PC-3 (cell line): ENCODE data around the gene PCDHAC2. TPM values are rescaled to one million over a fixed set of nuclear protein-coding genes. Genes with fewer than 3 reads are reported as not detected.

ENCODE experiments used
- ATAC-seq: fragments of 200-7000 bp; cut with Tn5 transposase; 2 replicates; pipeline ENCODE4 v1.9.1; 2020; ENCODE audit warnings: mild to moderate bottlenecking, moderate library complexity
- BruUV-seq: library from RNA; stranded (reverse); fragments of 400-500 nt; replicated peaks from 2 replicates; lab custom pipeline; 2021; lab: Mats Ljungman, UMichigan
- CTCF ChIA-PET: fragments of 300-600 bp; sonication (Branson Sonifier 250); formaldehyde crosslinking; loops from one replicate; lab custom pipeline; 2022; ENCODE audit warnings: antibody characterized with exemption; lab: Charles Lee
- POLR2A ChIA-PET: fragments of 300-600 bp; sonication (Branson Sonifier 250); formaldehyde crosslinking; loops from one replicate; lab custom pipeline; 2022; ENCODE audit warnings: antibody characterized with exemption; ENCODE audit not compliant: unreplicated experiment; lab: Charles Lee
- DNase-seq: peaks from one replicate; pipeline ENCODE4 v3.0.0-alpha.2; 2015
- H2AFZ ChIP-seq: fragments of 300-600 bp; sonication (generic); 2 replicates; pipeline ENCODE4 v1.6.0; 2016; ENCODE audit warnings: antibody characterized with exemption, low read length
- H3F3A ChIP-seq: fragments of 300-600 bp; sonication (generic); one replicate; pipeline ENCODE4 v1.6.0; 2017; ENCODE audit warnings: antibody characterized with exemption, low read length, control low read depth, mild to moderate bottlenecking; ENCODE audit not compliant: unreplicated experiment
- H3K27ac ChIP-seq: fragments of 300-600 bp; sonication (generic); 2 replicates; pipeline ENCODE4 v1.5.1; 2016; ENCODE audit warnings: mild to moderate bottlenecking, low read length
- H3K27me3 ChIP-seq: fragments of 300-600 bp; sonication (generic); 2 replicates; pipeline ENCODE4 v1.6.1; 2016; ENCODE audit warnings: low read length, mixed read lengths
- H3K36me3 ChIP-seq: fragments of 300-600 bp; sonication (generic); 2 replicates; pipeline ENCODE4 v1.6.1; 2016; ENCODE audit warnings: low read depth, mixed run types, low read length, mixed read lengths
- H3K4me1 ChIP-seq: fragments of 300-600 bp; sonication (generic); 2 replicates; pipeline ENCODE4 v1.5.1; 2016; ENCODE audit warnings: low read length; ENCODE audit not compliant: insufficient read depth
- H3K4me2 ChIP-seq: fragments of 300-600 bp; sonication (generic); 2 replicates; pipeline ENCODE4 v1.6.0; 2016; ENCODE audit warnings: low read length
- H3K4me3 ChIP-seq: fragments of 300-600 bp; sonication (generic); 2 replicates; pipeline ENCODE4 v1.5.1; 2016; ENCODE audit warnings: mild to moderate bottlenecking, low read length, mixed read lengths
- H3K79me2 ChIP-seq: fragments of 300-600 bp; sonication (generic); 2 replicates; pipeline ENCODE4 v1.6.1; 2017; ENCODE audit warnings: low read length, mixed read lengths
- H3K9ac ChIP-seq: fragments of 300-600 bp; sonication (generic); 2 replicates; pipeline ENCODE4 v1.6.0; 2016; ENCODE audit warnings: mild to moderate bottlenecking, low read length
- H3K9me2 ChIP-seq: fragments of 300-600 bp; sonication (generic); replicated peaks from 2 replicates; pipeline ENCODE4 v1.6.1; 2016; ENCODE audit warnings: mixed run types, low read length, mixed read lengths
- H3K9me3 ChIP-seq: fragments of 300-600 bp; sonication (generic); 2 replicates; pipeline ENCODE4 v1.6.1; 2016; ENCODE audit warnings: low read length, mixed read lengths
- H4K20me1 ChIP-seq: fragments of 300-600 bp; sonication (generic); 2 replicates; pipeline ENCODE4 v1.6.1; 2016; ENCODE audit warnings: low read length, mixed read lengths
- EZH2 ChIP-seq: fragments of 300-600 bp; sonication (generic); IDR thresholded peaks from one replicate; pipeline ENCODE4 v1.6.1; 2017; ENCODE audit warnings: antibody characterized with exemption, mild to moderate bottlenecking, low read length; ENCODE audit not compliant: unreplicated experiment
- EZH2phosphoT487 ChIP-seq: fragments of 300-600 bp; sonication (generic); IDR thresholded peaks from 2 replicates; pipeline ENCODE4 v1.6.1; 2018; ENCODE audit warnings: mild to moderate bottlenecking, antibody characterized with exemption, low read length, borderline replicate concordance
- intact Hi-C: fragments of 100-400 bp; cut with micrococcal nuclease; formaldehyde crosslinking; loops from 2 replicates; pipeline ENCODE4 v1.9.0; 2023
- total RNA-seq: library from RNA; depleted of rRNA; stranded (reverse); fragments of >200 nt; gene quantifications from 2 replicates; pipeline ENCODE4 v1.2.3, GENCODE V29; 2014; rRNA removed
- TF ChIP-seq, protein P1 (sequence below): fragments of 300-600 bp; sonication (generic); conservative IDR thresholded peaks from 2 replicates; pipeline ENCODE4 v1.5.1; 2017; ENCODE audit warnings: antibody characterized with exemption, low read depth, mild to moderate bottlenecking, low read length

PCDHAC2 gene
- total RNA-seq, 1 experiment from 2014 or later: 4.2 TPM

DNA sequence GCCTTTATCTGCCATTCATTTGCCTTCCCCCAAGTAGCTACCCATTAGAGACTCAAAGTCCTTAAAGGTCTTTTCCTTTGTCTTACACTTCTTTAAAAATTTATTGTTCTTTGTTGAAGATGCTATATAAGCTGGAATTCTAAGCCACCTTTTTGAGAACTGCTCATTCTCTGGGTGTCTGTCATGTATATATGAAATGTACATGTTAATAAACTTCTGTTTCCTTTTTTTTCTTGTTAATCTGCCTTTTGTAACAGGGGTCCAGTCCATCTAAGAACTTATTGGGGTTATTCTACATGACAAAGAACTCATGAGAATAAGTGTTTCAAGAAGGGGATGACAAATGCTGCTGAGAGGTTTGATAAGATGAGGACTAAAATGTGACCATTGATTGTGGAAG, 41.5 kb downstream of the PCDHAC2 start:
- H3K9me3 ChIP-seq: no peaks in the 10 kb centered on the region
- H3K4me2 ChIP-seq: no peak overlapping the region
- no peak overlapping the region for H3K4me3 ChIP-seq
- intact Hi-C loops: no loop called here
- no peak overlapping the region for H2AFZ ChIP-seq
- no peak for ATAC-seq
- H4K20me1 ChIP-seq: no peaks in the 10 kb centered on the region
- no peak for TF ChIP-seq EZH2
- TF ChIP-seq, protein P1, sequence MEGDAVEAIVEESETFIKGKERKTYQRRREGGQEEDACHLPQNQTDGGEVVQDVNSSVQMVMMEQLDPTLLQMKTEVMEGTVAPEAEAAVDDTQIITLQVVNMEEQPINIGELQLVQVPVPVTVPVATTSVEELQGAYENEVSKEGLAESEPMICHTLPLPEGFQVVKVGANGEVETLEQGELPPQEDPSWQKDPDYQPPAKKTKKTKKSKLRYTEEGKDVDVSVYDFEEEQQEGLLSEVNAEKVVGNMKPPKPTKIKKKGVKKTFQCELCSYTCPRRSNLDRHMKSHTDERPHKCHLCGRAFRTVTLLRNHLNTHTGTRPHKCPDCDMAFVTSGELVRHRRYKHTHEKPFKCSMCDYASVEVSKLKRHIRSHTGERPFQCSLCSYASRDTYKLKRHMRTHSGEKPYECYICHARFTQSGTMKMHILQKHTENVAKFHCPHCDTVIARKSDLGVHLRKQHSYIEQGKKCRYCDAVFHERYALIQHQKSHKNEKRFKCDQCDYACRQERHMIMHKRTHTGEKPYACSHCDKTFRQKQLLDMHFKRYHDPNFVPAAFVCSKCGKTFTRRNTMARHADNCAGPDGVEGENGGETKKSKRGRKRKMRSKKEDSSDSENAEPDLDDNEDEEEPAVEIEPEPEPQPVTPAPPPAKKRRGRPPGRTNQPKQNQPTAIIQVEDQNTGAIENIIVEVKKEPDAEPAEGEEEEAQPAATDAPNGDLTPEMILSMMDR: no peak
- no peak for DNase-seq
- H3K9ac ChIP-seq: no peak overlapping the region
- peaks cover 6% of the 10 kb centered on the region for H3F3A ChIP-seq
- no peak overlapping the region for H3K27ac ChIP-seq
- no peaks in the 10 kb centered on the region for H3K27me3 ChIP-seq
- no peaks in the 10 kb centered on the region for H3K79me2 ChIP-seq
- H3K36me3 ChIP-seq: no peaks in the 10 kb centered on the region; the same call in 1 of the 2 replicates
- ChIA-PET CTCF (no interaction called here), POLR2A (no interaction called here)
- H3K9me2 ChIP-seq: no peaks in the 10 kb centered on the region
- BruUV-seq: no TSS peak
- H3K4me1 ChIP-seq: peaks cover 21% of the 10 kb centered on the region

DNA sequence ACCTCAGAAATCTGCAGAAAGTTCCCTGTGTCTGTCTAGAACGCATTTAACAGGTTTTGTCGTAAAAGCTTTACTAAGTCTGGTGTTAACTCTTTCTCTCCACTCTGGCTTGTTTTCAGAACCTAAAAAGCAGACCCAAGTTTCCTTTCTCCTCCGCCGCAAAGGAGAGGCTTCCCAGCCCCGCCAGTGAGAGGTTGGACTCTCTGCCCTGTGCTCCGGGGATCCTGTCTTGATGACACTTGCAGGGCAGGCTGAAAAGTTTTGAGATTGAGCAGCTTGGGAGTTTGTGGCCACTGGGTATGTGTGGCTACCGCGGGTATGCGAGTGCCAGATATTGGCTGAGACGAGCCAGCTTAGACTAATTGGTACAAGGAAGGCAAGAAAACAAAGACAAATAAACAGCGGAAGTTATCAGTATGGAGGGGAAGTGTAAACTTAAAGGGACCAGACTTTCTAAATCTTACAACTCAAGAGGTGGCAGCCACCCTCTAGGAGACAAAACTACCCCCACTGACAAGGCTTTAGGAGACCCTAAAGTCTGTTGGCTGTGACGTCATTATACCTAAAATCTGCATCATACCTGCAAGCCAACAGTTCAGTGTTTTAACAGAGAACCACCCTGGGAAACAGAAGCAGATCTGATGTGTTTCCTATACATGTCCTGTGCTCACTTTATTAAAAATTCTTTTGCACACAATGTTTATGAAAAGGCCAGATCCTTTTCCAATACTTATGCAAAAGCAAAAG, 43.9 kb downstream of the PCDHAC2 start:
- Histone ChIP-seq H3K4me3 (no peak overlapping the region), H3K79me2 (no peaks in the 10 kb centered on the region), H3K4me2 (no peak overlapping the region), H3K27me3 (no peaks in the 10 kb centered on the region), H3K9me3 (no peaks in the 10 kb centered on the region), H3K9me2 (no peaks in the 10 kb centered on the region), H2AFZ (no peak overlapping the region), H3K27ac (no peak overlapping the region), H4K20me1 (no peaks in the 10 kb centered on the region), H3K36me3 (no peaks in the 10 kb centered on the region; the same call in 1 of the 2 replicates), H3F3A (no peaks in the 10 kb centered on the region), H3K9ac (no peak overlapping the region), H3K4me1 (peaks cover 6% of the 10 kb centered on the region; the same call in 1 of the 2 replicates)
- TF ChIP-seq EZH2: no peak
- TF ChIP-seq EZH2phosphoT487: no peak
- TF ChIP-seq, protein P1: no peak
- BruUV-seq: TSS peak; percentile 21
- ATAC-seq (no peak), DNase-seq (no peak)
- intact Hi-C loops: no loop called here
- ChIA-PET CTCF (no interaction called here), POLR2A (interaction anchor here (0.6 kb wide), 1 partner anchor 44 kb away, joined by 4 read pairs; the partner anchor contains the start of gene PCDHAC2)

DNA sequence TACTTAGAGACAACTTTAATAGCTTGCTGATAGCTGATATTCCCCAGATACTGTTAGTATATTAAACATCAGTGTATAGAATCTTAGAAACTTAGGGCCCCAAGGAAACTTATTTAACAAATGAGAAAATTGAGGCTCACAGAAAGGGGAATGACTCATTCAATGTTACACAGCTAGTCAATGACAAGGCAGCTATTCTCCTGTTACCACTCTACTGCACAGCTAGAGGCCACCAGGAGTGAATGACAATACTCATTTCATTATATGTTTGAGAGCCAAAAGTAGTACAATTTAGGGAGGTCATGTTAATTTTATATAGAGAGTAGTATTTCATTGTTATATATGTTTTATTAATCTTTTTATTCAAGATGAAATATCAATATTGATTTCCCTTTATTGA, 51.7 kb downstream of the PCDHAC2 start:
- CTCF ChIA-PET: no interaction called here
- TF ChIP-seq EZH2: no peak
- peak; percentile 59 for ATAC-seq

More for the DNA sequence above, 51.7 kb downstream of the PCDHAC2 start:
- no peaks in the 10 kb centered on the region for H3K79me2 ChIP-seq
- no peak overlapping the region for H3K27ac ChIP-seq
- H3K9ac ChIP-seq: no peak overlapping the region
- 0 out of 2 replicates have a peak, but pooled peaks cover 5% of the 10 kb centered on the region for H3K4me1 ChIP-seq
- no peak overlapping the region for H3K4me2 ChIP-seq
- BruUV-seq: no TSS peak
- H3K27me3 ChIP-seq: no peaks in the 10 kb centered on the region
- H3K36me3 ChIP-seq: no peaks in the 10 kb centered on the region
- H4K20me1 ChIP-seq: no peaks in the 10 kb centered on the region
- H2AFZ ChIP-seq: no peak overlapping the region
- peak; percentile 19 for DNase-seq
- H3F3A ChIP-seq: no peaks in the 10 kb centered on the region
- no peak overlapping the region for H3K4me3 ChIP-seq
- intact Hi-C loops: no loop called here
- no peaks in the 10 kb centered on the region for H3K9me2 ChIP-seq
- POLR2A ChIA-PET: no interaction called here
- no peaks in the 10 kb centered on the region for H3K9me3 ChIP-seq

Other genes starting within 250 kb of the PCDHAC2 start
- not detected in 2 replicates for gene PCDHA1, start 180.3 kb upstream of the PCDHAC2 start, total RNA-seq
- gene PCDHA2, start 171.6 kb upstream of the PCDHAC2 start, total RNA-seq: not detected in 2 replicates
- gene PCDHA3, start 165.4 kb upstream of the PCDHAC2 start, total RNA-seq: not detected in 2 replicates
- gene PCDHA4, start 159.4 kb upstream of the PCDHAC2 start, total RNA-seq: 1.5 and 1.6 TPM in 2 replicates
- 1.3 and 1.5 TPM in 2 replicates for gene PCDHA5, start 144.9 kb upstream of the PCDHAC2 start, total RNA-seq
- gene PCDHA6, start 138.5 kb upstream of the PCDHAC2 start, total RNA-seq: 0.22 and 0.35 TPM in 2 replicates
- 0.26 and 0.52 TPM in 2 replicates for gene PCDHA7, start 132.2 kb upstream of the PCDHAC2 start, total RNA-seq
- 0.11 TPM in 1 of 2 replicates, not detected in the other for gene PCDHA8, start 125.3 kb upstream of the PCDHAC2 start, total RNA-seq
- gene PCDHA9, start 118.1 kb upstream of the PCDHAC2 start, total RNA-seq: 0.22 and 0.35 TPM in 2 replicates
- gene PCDHA10, start 110.6 kb upstream of the PCDHAC2 start, total RNA-seq: 0.04 and 0.23 TPM in 2 replicates
- gene PCDHA11, start 97.5 kb upstream of the PCDHAC2 start, total RNA-seq: 0.33 TPM in 1 of 2 replicates, not detected in the other
- gene PCDHA12, start 91.2 kb upstream of the PCDHAC2 start, total RNA-seq: 7.0 and 8.2 TPM in 2 replicates
- gene PCDHA13, start 84.4 kb upstream of the PCDHAC2 start, total RNA-seq: 3.2 and 6.2 TPM in 2 replicates
- gene PCDHAC1, start 40.2 kb upstream of the PCDHAC2 start, total RNA-seq: 4.8 and 6.2 TPM in 2 replicates
- 0.06 and 0.07 TPM in 2 replicates for gene PCDHB1, start 84.9 kb downstream of the PCDHAC2 start, total RNA-seq
- gene PCDHB2, start 128.1 kb downstream of the PCDHAC2 start, total RNA-seq: 13.8 and 15.0 TPM in 2 replicates
- gene PCDHB3, start 134.0 kb downstream of the PCDHAC2 start, total RNA-seq: 0.36 and 0.58 TPM in 2 replicates
- 0.07 and 0.52 TPM in 2 replicates for gene PCDHB4, start 155.3 kb downstream of the PCDHAC2 start, total RNA-seq
- gene PCDHB5, start 168.7 kb downstream of the PCDHAC2 start, total RNA-seq: 0.12 and 0.69 TPM in 2 replicates
- not detected in 2 replicates for gene PCDHB6, start 183.6 kb downstream of the PCDHAC2 start, total RNA-seq
- 0.22 TPM in 1 of 2 replicates, not detected in the other for gene PCDHB7, start 206.2 kb downstream of the PCDHAC2 start, total RNA-seq
- gene PCDHB8, start 211.3 kb downstream of the PCDHAC2 start, total RNA-seq: 0.22 and 0.40 TPM in 2 replicates
- 0.46 TPM in 1 of 2 replicates, not detected in the other for gene PCDHB16, start 215.9 kb downstream of the PCDHAC2 start, total RNA-seq
- 0.23 and 0.73 TPM in 2 replicates for gene PCDHB9, start 220.7 kb downstream of the PCDHAC2 start, total RNA-seq
- 0.33 and 0.35 TPM in 2 replicates for gene PCDHB10, start 225.9 kb downstream of the PCDHAC2 start, total RNA-seq
- gene PCDHB11, start 233.2 kb downstream of the PCDHAC2 start, total RNA-seq: 0.40 and 0.69 TPM in 2 replicates
- gene PCDHB12, start 242.2 kb downstream of the PCDHAC2 start, total RNA-seq: 0.15 and 0.63 TPM in 2 replicates
- gene PCDHB13, start 247.4 kb downstream of the PCDHAC2 start, total RNA-seq: 0.40 and 0.52 TPM in 2 replicates